Activated CD8-positive, alpha-beta memory T cell treated with anti-CD3 and anti-CD28 coated beads, Interleukin-2, amount 10 ng/mL, durations not matched to agents 7 days and 5 days (primary cell): Measurements from ENCODE around the gene PITRM1. TPM values are rescaled to one million over a fixed set of nuclear protein-coding genes. Genes with fewer than 3 reads are reported as not detected.
"Not testable (repeated sequence)": the region's sequence is repeated elsewhere in the genome, so short reads cannot be mapped to it uniquely, and the experiment has no call there.

Experiments used
- ATAC-seq: fragments of 150-1000 bp; cut with Tn5 transposase; one replicate; pipeline ENCODE4 v1.10.0; 2021; ENCODE audit warnings: moderate library complexity
- CTCF ChIA-PET: fragments of 350-600 bp; sonication (Branson Sonifier 250); formaldehyde crosslinking; loops from one replicate; lab custom pipeline; 2021; ENCODE audit warnings: antibody characterized with exemption; lab: Charles Lee
- DNase-seq: peaks from one replicate; pipeline ENCODE4 v3.0.0-alpha.2; 2020
- H3K27ac Mint-ChIP-seq: one replicate; pipeline ENCODE4 v1.8.0; 2021; ENCODE audit warnings: mild to moderate bottlenecking, mixed read lengths
- H3K27me3 Mint-ChIP-seq: one replicate; pipeline ENCODE4 v1.8.0; 2021; ENCODE audit warnings: mixed read lengths
- H3K36me3 Mint-ChIP-seq: one replicate; pipeline ENCODE4 v1.8.0; 2021; ENCODE audit warnings: mild to moderate bottlenecking, mixed read lengths
- H3K4me1 Mint-ChIP-seq: one replicate; pipeline ENCODE4 v1.8.0; 2021; ENCODE audit warnings: mixed read lengths
- H3K4me3 Mint-ChIP-seq: one replicate; pipeline ENCODE4 v1.8.0; 2021; ENCODE audit warnings: mild to moderate bottlenecking, moderate library complexity, mixed read lengths
- H3K9me3 Mint-ChIP-seq: one replicate; pipeline ENCODE4 v1.8.0; 2022; ENCODE audit warnings: low read depth, mixed read lengths
- total RNA-seq, 2 experiments: library from RNA; stranded (reverse); gene quantifications; one replicate each; pipeline ENCODE4 v1.2.3, GENCODE V29; 2021

PITRM1 gene
- total RNA-seq, 2 experiments from 2014 or later: 65.3 to 71.3 TPM

GRCh38 chr10:3113343-3113720, 59.2 kb downstream of the PITRM1 start:
- no peak overlapping the region for H3K27ac Mint-ChIP-seq
- CTCF ChIA-PET: no interaction called here

DNA sequence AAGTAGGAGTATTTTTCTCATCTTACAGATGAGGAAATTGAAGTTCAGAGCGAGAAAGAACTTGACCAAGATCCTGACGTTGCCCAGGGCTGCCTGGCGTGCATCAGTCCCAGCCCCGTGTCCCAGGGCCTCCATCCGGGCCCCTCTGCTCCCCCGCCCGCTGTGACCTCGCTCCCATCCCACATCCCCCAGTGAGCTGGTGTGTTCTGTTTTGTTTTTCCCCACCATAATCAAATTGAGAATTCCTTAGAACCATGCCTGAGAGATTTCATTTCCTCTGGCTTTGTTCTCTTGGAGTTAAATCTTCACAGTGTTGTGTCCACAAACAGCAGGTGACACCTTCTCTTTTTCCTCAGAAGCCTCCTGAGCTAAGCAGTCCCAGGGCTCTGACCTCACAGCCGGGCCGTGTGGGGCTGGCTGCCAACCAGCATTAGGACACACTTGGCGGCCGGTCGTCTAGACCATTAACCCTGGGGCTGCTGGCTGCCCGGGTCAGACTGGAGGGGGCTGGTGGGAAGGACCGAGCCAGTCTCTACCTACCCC, 60.9 kb downstream of the PITRM1 start:
- CTCF ChIA-PET: no interaction called here
- H3K27ac Mint-ChIP-seq: no peak overlapping the region
- H3K9me3 Mint-ChIP-seq: no peaks in the 10 kb centered on the region
- no peak overlapping the region for H3K4me3 Mint-ChIP-seq
- no peak for ATAC-seq
- H3K36me3 Mint-ChIP-seq: peaks cover 70% of the 10 kb centered on the region
- H3K4me1 Mint-ChIP-seq: peaks cover 4% of the 10 kb centered on the region
- DNase-seq: no peak
- no peaks in the 10 kb centered on the region for H3K27me3 Mint-ChIP-seq

More at GRCh38 chr10:3113343-3113720, 59.2 kb downstream of the PITRM1 start:
- ATAC-seq (no peak), DNase-seq (no peak)
- no peaks in the 10 kb centered on the region for H3K27me3 Mint-ChIP-seq
- H3K9me3 Mint-ChIP-seq: no peaks in the 10 kb centered on the region
- H3K36me3 Mint-ChIP-seq: peaks cover 74% of the 10 kb centered on the region
- peaks cover 4% of the 10 kb centered on the region for H3K4me1 Mint-ChIP-seq
- no peak overlapping the region for H3K4me3 Mint-ChIP-seq

GRCh38 chr10:3110782-3111620, 61.6 kb downstream of the PITRM1 start:
- H3K36me3 Mint-ChIP-seq: peaks cover 64% of the 10 kb centered on the region
- peaks cover 4% of the 10 kb centered on the region for H3K4me1 Mint-ChIP-seq
- peak overlapping the region; percentile 6 for H3K27ac Mint-ChIP-seq
- CTCF ChIA-PET: no interaction called here
- DNase-seq (no peak), ATAC-seq (no peak)
- H3K27me3 Mint-ChIP-seq: no peaks in the 10 kb centered on the region
- H3K4me3 Mint-ChIP-seq: no peak overlapping the region
- no peaks in the 10 kb centered on the region for H3K9me3 Mint-ChIP-seq

DNA sequence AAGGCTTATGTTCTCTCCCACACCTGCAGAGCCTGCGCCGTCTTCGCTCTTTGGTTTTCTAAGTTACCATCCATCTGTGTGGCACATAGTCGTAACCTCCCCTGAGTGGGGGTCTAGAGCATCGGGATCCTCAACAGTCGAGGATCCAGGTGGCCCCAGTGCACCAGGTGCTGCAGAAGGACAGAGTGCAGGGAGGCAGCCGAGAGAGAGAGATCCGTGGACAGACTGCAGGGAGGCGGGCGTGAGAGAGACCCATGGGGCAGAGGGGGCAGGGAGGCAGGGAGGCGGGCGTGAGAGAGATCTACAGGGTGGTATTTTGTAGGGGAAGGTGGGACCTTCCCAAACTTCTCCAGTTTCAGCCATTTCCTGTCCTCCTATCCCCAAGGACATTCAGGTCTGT, 62.9 kb downstream of the PITRM1 start:
- no peak for ATAC-seq
- peaks cover 63% of the 10 kb centered on the region for H3K36me3 Mint-ChIP-seq
- CTCF ChIA-PET: interaction anchor here (0.6 kb wide), 1 partner anchor 1625 kb away, joined by 3 read pairs; no protein-coding TSS in a partner anchor

GRCh38 chr10:3109196-3109595, 63.4 kb downstream of the PITRM1 start:
- CTCF ChIA-PET: no interaction called here
- DNase-seq: no peak
- H3K27me3 Mint-ChIP-seq: no peaks in the 10 kb centered on the region

More for the DNA sequence above, 62.9 kb downstream of the PITRM1 start:
- no peak for DNase-seq
- H3K4me1 Mint-ChIP-seq: peaks cover 4% of the 10 kb centered on the region
- no peak overlapping the region for H3K27ac Mint-ChIP-seq
- H3K4me3 Mint-ChIP-seq: no peak overlapping the region
- H3K27me3 Mint-ChIP-seq: no peaks in the 10 kb centered on the region
- no peaks in the 10 kb centered on the region for H3K9me3 Mint-ChIP-seq

GRCh38 chr10:3108575-3109105, 63.9 kb downstream of the PITRM1 start:
- H3K4me3 Mint-ChIP-seq: no peak overlapping the region
- H3K27me3 Mint-ChIP-seq: no peaks in the 10 kb centered on the region
- H3K4me1 Mint-ChIP-seq: peaks cover 4% of the 10 kb centered on the region
- no peaks in the 10 kb centered on the region for H3K9me3 Mint-ChIP-seq
- DNase-seq (no peak), ATAC-seq (no peak)
- CTCF ChIA-PET: no interaction called here
- no peak overlapping the region for H3K27ac Mint-ChIP-seq
- peaks cover 65% of the 10 kb centered on the region for H3K36me3 Mint-ChIP-seq

More at GRCh38 chr10:3109196-3109595, 63.4 kb downstream of the PITRM1 start:
- Mint-ChIP-seq H3K36me3 (peaks cover 64% of the 10 kb centered on the region), H3K9me3 (no peaks in the 10 kb centered on the region), H3K4me3 (no peak overlapping the region), H3K27ac (no peak overlapping the region), H3K4me1 (peaks cover 4% of the 10 kb centered on the region)
- ATAC-seq: no peak

DNA sequence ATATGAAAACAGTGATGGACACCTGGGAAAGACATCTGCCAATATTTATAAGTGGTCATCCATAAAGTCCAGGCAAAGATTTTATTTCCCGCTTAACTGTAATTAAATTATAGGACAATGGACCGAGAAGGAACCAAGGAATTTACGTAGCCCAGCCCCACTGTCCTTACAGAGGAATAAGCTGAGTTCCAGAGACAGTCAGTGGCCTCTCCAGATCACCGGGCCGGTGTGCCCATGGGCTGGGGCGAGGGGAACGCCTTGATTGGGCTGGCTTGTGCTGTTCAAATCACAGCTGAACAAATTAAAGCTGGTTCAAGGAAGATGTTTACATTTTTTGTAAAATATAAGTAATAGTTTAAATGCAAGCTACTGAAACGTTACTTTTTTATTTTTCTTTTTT, 64.5 kb downstream of the PITRM1 start:
- Mint-ChIP-seq H3K4me3 (no peak overlapping the region), H3K9me3 (no peaks in the 10 kb centered on the region), H3K27me3 (no peaks in the 10 kb centered on the region), H3K36me3 (peaks cover 67% of the 10 kb centered on the region), H3K27ac (no peak overlapping the region), H3K4me1 (peaks cover 4% of the 10 kb centered on the region)
- no peak for DNase-seq
- no peak for ATAC-seq
- CTCF ChIA-PET: no interaction called here

DNA sequence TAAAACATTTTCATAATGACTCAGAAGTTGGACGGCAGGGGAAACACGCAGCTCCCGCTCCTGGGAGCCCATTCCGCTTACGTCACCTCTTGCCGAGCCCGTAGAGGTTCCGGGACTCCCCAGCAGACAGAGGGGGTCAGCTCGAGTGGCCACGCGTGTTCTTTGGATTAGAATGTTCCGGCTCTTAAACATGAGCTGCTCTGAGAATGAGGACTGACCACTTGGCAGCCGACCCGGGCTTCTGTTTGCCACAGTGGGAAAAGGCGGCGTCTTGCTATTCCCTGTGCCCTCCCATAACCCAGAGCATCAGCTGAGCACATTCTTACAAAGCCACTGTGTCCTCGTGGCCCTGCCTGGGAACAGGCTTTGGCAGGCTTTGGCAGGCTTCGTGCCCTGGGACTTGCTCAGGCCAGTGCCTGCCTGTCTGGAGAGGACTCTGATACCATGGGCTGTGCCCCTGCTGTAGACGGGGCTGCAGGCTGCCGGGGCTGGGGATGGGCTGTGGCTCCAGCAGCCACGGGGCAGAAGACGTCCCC, 65.1 kb downstream of the PITRM1 start:
- no peaks in the 10 kb centered on the region for H3K9me3 Mint-ChIP-seq
- no peak for DNase-seq
- no peak for ATAC-seq
- CTCF ChIA-PET: no interaction called here
- H3K27ac Mint-ChIP-seq: no peak overlapping the region
- peaks cover 69% of the 10 kb centered on the region for H3K36me3 Mint-ChIP-seq
- no peaks in the 10 kb centered on the region for H3K27me3 Mint-ChIP-seq
- peaks cover 4% of the 10 kb centered on the region for H3K4me1 Mint-ChIP-seq
- H3K4me3 Mint-ChIP-seq: no peak overlapping the region

GRCh38 chr10:3106928-3107425, 65.6 kb downstream of the PITRM1 start:
- H3K36me3 Mint-ChIP-seq: peaks cover 67% of the 10 kb centered on the region

DNA sequence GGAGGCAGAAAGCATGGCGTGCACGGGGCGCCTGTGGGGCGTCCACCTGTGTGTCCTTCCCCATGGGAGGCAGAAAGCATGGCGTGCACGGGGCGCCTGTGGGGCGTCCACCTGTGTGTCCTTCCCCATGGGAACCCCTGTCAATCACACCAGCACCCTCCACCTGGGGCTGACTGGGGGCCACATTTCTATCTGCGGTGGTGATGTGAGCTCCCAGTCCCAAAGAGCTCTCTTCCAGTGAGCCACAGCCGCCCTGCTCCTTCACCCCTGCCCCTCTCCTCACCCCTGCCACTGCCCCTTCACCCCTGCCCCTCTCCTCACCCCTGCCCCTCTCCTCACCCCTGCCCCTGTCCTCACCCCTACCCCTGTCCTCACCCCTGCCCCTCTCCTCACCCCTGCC, 66.3 kb downstream of the PITRM1 start:
- H3K4me3 Mint-ChIP-seq, ATAC-seq, H3K4me1 Mint-ChIP-seq, CTCF ChIA-PET, DNase-seq, H3K27ac Mint-ChIP-seq, H3K9me3 Mint-ChIP-seq, H3K27me3 Mint-ChIP-seq: not testable (repeated sequence)
- H3K36me3 Mint-ChIP-seq: peaks cover 67% of the 10 kb centered on the region

More at GRCh38 chr10:3106928-3107425, 65.6 kb downstream of the PITRM1 start:
- H3K9me3 Mint-ChIP-seq: no peaks in the 10 kb centered on the region
- DNase-seq: no peak
- ATAC-seq: no peak
- no peak overlapping the region for H3K4me3 Mint-ChIP-seq
- CTCF ChIA-PET: no interaction called here
- H3K27me3 Mint-ChIP-seq: no peaks in the 10 kb centered on the region
- H3K27ac Mint-ChIP-seq: no peak overlapping the region
- peaks cover 4% of the 10 kb centered on the region for H3K4me1 Mint-ChIP-seq

DNA sequence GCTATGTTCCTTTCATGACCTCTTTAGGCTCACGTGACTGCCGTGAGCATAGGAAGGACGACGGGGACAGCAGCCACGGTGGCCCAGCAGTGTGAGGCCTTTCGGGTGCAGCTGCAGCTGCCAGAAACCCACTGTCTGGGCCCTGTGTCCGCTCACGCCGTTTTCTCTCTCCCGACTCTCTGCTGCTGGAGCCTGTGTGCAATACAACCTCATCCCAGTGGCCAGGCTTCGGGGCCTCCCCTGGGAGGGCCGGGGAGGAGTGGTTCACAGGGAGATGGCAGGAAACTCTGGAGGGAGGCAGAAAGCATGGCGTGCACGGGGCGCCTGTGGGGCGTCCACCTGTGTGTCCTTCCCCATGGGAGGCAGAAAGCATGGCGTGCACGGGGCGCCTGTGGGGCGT, 66.7 kb downstream of the PITRM1 start:
- Mint-ChIP-seq H3K4me1 (peaks cover 4% of the 10 kb centered on the region), H3K27me3 (no peaks in the 10 kb centered on the region), H3K9me3 (no peaks in the 10 kb centered on the region), H3K27ac (no peak overlapping the region), H3K36me3 (peaks cover 68% of the 10 kb centered on the region), H3K4me3 (no peak overlapping the region)
- DNase-seq (no peak), ATAC-seq (peak; percentile 12)
- CTCF ChIA-PET: no interaction called here

DNA sequence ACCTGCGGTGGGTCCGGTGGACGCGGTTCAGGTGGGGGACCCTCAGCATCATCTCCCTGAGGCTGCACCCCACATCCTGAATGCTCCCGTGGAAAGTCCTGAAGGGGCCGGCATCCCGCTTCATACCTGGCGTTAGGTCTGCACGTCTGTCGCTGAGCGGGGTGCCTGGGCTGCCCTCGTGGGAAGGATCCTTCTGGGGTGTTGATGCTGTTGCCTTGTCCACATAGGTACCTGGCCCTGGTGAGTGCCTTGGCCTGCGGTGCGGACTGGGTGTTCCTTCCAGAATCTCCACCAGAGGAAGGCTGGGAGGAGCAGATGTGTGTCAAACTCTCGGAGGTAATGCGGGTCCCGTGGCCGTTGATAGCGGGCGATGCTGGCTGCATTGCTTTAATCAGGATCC, 67.4 kb downstream of the PITRM1 start:
- Mint-ChIP-seq H3K36me3 (peaks cover 67% of the 10 kb centered on the region), H3K4me3 (no peak overlapping the region), H3K27ac (no peak overlapping the region), H3K4me1 (no peaks in the 10 kb centered on the region), H3K9me3 (no peaks in the 10 kb centered on the region), H3K27me3 (no peaks in the 10 kb centered on the region)
- CTCF ChIA-PET: no interaction called here
- DNase-seq: no peak
- no peak for ATAC-seq

- H3K36me3 Mint-ChIP-seq: peaks cover 67% of the 10 kb centered on the region
- H3K27ac Mint-ChIP-seq: no peak overlapping the region
- no peaks in the 10 kb centered on the region for H3K27me3 Mint-ChIP-seq
- CTCF ChIA-PET: no interaction called here
- DNase-seq (no peak), ATAC-seq (no peak)
- H3K9me3 Mint-ChIP-seq: no peaks in the 10 kb centered on the region
- no peak overlapping the region for H3K4me3 Mint-ChIP-seq
- peaks cover 3% of the 10 kb centered on the region for H3K4me1 Mint-ChIP-seq
Measured at GRCh38 chr10:3104251-3104918, 68.2 kb downstream of the PITRM1 start.
